ENCODE measurements around the gene ZNF32. TPM values are rescaled to one million over a fixed set of nuclear protein-coding genes. Genes with fewer than 3 reads are reported as not detected.

ZNF32 gene
- total RNA-seq = 10 to 100 TPM; 14.8 to 24.5 (median 19.5) TPM
- 10 to 100 TPM; 46.1 to 56.3 TPM for polyA plus RNA-seq

- peak within 1 kb of the TSS; percentile 74 to 98 (median 84) for H3K4me3 ChIP-seq
- DNase-seq = peak; percentile 82 to 95 (median 86)
- H3K4me1 ChIP-seq = no peaks in the 10 kb centered on the region
- peaks cover 0 to 8% (median 0%) of the 10 kb centered on the region in 4 donors for H3K9me3 ChIP-seq
- FAIRE-seq = no peak
- no peak for TF ChIP-seq CTCF (IDR thresholded peaks at IDR 0.05)
- intact Hi-C loops (cut with DNase I) = no loop called here
- ATAC-seq = peak; percentile 97 to 99 (median 98)
- H3K27ac ChIP-seq = peak within 1 kb of the TSS; percentile 25 to 78 (median 67)
- H3K36me3 ChIP-seq = peaks cover 7 to 27% (median 23%) of the 10 kb centered on the region in 3 donors
- 0 to 1% methylated on average over 78 to 90 of the region's 90 CpGs for WGBS, 2 donors
- no peaks in the 10 kb centered on the region for H3K27me3 ChIP-seq
These were observed at the start of gene ZNF32 for GRCh38 chr10:43648398-43649184. Gene ZNF32, minus strand, starts transcription at chr10:43648881. Its CDS starts 2,748 bp downstream, at chr10:43646133.

GRCh38 chr10:43698156-43698555 is 49.5 kb upstream of the ZNF32 start:
- H3K4me1 ChIP-seq = no peaks in the 10 kb centered on the region
- ATAC-seq (no peak), FAIRE-seq (no peak), DNase-seq (no peak)
- intact Hi-C loops (cut with DNase I) = loop anchor here in 1 of 3 donors (10.0 kb wide), 1 partner anchor 607 kb away; no protein-coding TSS in a partner anchor
- no peak overlapping the region for H3K27ac ChIP-seq
- WGBS, 2 donors = 71 to 74% methylated on average over 9 of the region's 9 CpGs
- H3K4me3 ChIP-seq = no peak overlapping the region
- H3K36me3 ChIP-seq = no peaks in the 10 kb centered on the region
- TF ChIP-seq CTCF (IDR thresholded peaks at IDR 0.05) = no peak
- H3K9me3 ChIP-seq = no peaks in the 10 kb centered on the region
- H3K27me3 ChIP-seq = no peaks in the 10 kb centered on the region

GRCh38 chr10:43696909-43697483 is 48.3 kb upstream of the ZNF32 start:
- WGBS, 2 donors = 85 to 89% methylated on average over 11 of the region's 11 CpGs
- Histone ChIP-seq H3K36me3 (no peaks in the 10 kb centered on the region), H3K27me3 (no peaks in the 10 kb centered on the region), H3K9me3 (no peaks in the 10 kb centered on the region), H3K4me1 (no peaks in the 10 kb centered on the region), H3K27ac (no peak overlapping the region), H3K4me3 (no peak overlapping the region)
- intact Hi-C loops (cut with DNase I) = loop anchor here in 1 of 3 donors (10.0 kb wide), 1 partner anchor 608 kb away; no protein-coding TSS in a partner anchor
- no peak for DNase-seq
- FAIRE-seq = no peak
- ATAC-seq = no peak
- TF ChIP-seq CTCF (IDR thresholded peaks at IDR 0.05) = no peak

- no peaks in the 10 kb centered on the region for H3K9me3 ChIP-seq
- FAIRE-seq = no peak
- H3K4me3 ChIP-seq = no peak overlapping the region
- 92 to 95% methylated on average over 14 to 16 of the region's 16 CpGs for WGBS, 2 donors
- H3K36me3 ChIP-seq = no peaks in the 10 kb centered on the region
- no peak for ATAC-seq
- TF ChIP-seq CTCF (IDR thresholded peaks at IDR 0.05) = no peak
- no peak overlapping the region for H3K27ac ChIP-seq
- no peaks in the 10 kb centered on the region for H3K27me3 ChIP-seq
- intact Hi-C loops (cut with DNase I) = loop anchor here in 1 of 3 donors (10.0 kb wide), 1 partner anchor 609 kb away; no protein-coding TSS in a partner anchor
- peaks cover 0 to 9% (median 0%) of the 10 kb centered on the region in 3 donors for H3K4me1 ChIP-seq
- DNase-seq = no peak
These were observed 47.0 kb upstream of the ZNF32 start for GRCh38 chr10:43695730-43696129.
